Measurements from ENCODE around the gene CENPP. TPM values are rescaled to one million over a fixed set of nuclear protein-coding genes. Genes with fewer than 3 reads are reported as not detected.
A peak's percentile ranks its signal among the peaks of the same experiment; 100 is the strongest.

Gene CENPP
- total RNA-seq, 1 donor: 5.4 TPM

DNA sequence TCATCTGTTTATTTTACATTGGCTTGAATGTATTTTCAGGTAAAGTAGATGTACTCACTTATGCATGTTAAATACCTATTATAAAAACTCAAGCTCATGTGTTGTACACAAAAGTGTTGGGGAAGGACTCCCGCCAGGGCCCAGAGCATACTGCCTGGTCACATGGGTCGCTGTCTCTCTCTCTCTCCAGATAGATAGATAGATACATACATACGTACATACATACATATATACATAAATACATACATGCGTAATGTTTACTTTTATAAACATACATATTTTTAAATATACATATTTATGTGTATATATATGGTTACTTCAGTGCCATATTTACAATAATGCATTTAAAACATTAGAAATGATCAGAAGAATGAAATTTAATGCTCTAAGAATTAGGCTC, 131.8 kb downstream of the CENPP start:
- no peaks in the 10 kb centered on the region for H3K36me3 ChIP-seq (ENCODE audit: insufficient read depth, low read length)
- H3K27ac ChIP-seq (ENCODE audit: low read depth, low read length): no peak overlapping the region
- TF ChIP-seq, protein P1, sequence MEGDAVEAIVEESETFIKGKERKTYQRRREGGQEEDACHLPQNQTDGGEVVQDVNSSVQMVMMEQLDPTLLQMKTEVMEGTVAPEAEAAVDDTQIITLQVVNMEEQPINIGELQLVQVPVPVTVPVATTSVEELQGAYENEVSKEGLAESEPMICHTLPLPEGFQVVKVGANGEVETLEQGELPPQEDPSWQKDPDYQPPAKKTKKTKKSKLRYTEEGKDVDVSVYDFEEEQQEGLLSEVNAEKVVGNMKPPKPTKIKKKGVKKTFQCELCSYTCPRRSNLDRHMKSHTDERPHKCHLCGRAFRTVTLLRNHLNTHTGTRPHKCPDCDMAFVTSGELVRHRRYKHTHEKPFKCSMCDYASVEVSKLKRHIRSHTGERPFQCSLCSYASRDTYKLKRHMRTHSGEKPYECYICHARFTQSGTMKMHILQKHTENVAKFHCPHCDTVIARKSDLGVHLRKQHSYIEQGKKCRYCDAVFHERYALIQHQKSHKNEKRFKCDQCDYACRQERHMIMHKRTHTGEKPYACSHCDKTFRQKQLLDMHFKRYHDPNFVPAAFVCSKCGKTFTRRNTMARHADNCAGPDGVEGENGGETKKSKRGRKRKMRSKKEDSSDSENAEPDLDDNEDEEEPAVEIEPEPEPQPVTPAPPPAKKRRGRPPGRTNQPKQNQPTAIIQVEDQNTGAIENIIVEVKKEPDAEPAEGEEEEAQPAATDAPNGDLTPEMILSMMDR (IDR thresholded peaks at IDR 0.05; ENCODE audit: extremely low read depth, low read depth, low read length): no peak
- H3K9me3 ChIP-seq (ENCODE audit: low read depth, low read length): no peaks in the 10 kb centered on the region
- H3K79me2 ChIP-seq (ENCODE audit: insufficient read depth, low read length): no peaks in the 10 kb centered on the region
- no peak for DNase-seq (ENCODE audit: insufficient read length, low spot score, missing footprints)
- H3K4me2 ChIP-seq (ENCODE audit: insufficient read depth, low read length): no peak overlapping the region
- no peaks in the 10 kb centered on the region for H4K20me1 ChIP-seq (ENCODE audit: insufficient read depth, low read length)
- H3K4me1 ChIP-seq (ENCODE audit: insufficient read depth, low read length): no peaks in the 10 kb centered on the region
- H3K27me3 ChIP-seq (ENCODE audit: insufficient read depth, low read length): no peaks in the 10 kb centered on the region
- H2AFZ ChIP-seq (ENCODE audit: low read length): no peak overlapping the region
- no peak overlapping the region for H3K4me3 ChIP-seq (ENCODE audit: insufficient read depth, low read length)

- DNase-seq (ENCODE audit: insufficient read length, low spot score, missing footprints): no peak
- Histone ChIP-seq H3K4me1 (ENCODE audit: insufficient read depth, low read length) (peaks cover 21% of the 10 kb centered on the region), H4K20me1 (ENCODE audit: insufficient read depth, low read length) (no peaks in the 10 kb centered on the region), H3K4me2 (ENCODE audit: insufficient read depth, low read length) (peak overlapping the region; percentile 73), H3K79me2 (ENCODE audit: insufficient read depth, low read length) (no peaks in the 10 kb centered on the region), H3K27ac (ENCODE audit: low read depth, low read length) (peak overlapping the region; percentile 47), H3K27me3 (ENCODE audit: insufficient read depth, low read length) (no peaks in the 10 kb centered on the region), H2AFZ (ENCODE audit: low read length) (peak overlapping the region; percentile 56), H3K9me3 (ENCODE audit: low read depth, low read length) (no peaks in the 10 kb centered on the region), H3K4me3 (ENCODE audit: insufficient read depth, low read length) (peak overlapping the region; percentile 21), H3K36me3 (ENCODE audit: insufficient read depth, low read length) (no peaks in the 10 kb centered on the region)
- TF ChIP-seq, protein P1 (IDR thresholded peaks at IDR 0.05; ENCODE audit: extremely low read depth, low read depth, low read length): no peak
Observed at GRCh38 chr9:92463387-92463786, 137.6 kb downstream of the CENPP start.

GRCh38 chr9:92463984-92464383, 138.2 kb downstream of the CENPP start:
- H4K20me1 ChIP-seq (ENCODE audit: insufficient read depth, low read length): no peaks in the 10 kb centered on the region
- peak overlapping the region; percentile 73 for H3K4me2 ChIP-seq (ENCODE audit: insufficient read depth, low read length)
- no peaks in the 10 kb centered on the region for H3K9me3 ChIP-seq (ENCODE audit: low read depth, low read length)
- H3K27ac ChIP-seq (ENCODE audit: low read depth, low read length): peak overlapping the region; percentile 47
- H3K4me3 ChIP-seq (ENCODE audit: insufficient read depth, low read length): peak overlapping the region; percentile 21
- no peaks in the 10 kb centered on the region for H3K79me2 ChIP-seq (ENCODE audit: insufficient read depth, low read length)
- H3K4me1 ChIP-seq (ENCODE audit: insufficient read depth, low read length): peaks cover 23% of the 10 kb centered on the region
- TF ChIP-seq, protein P1 (IDR thresholded peaks at IDR 0.05; ENCODE audit: extremely low read depth, low read depth, low read length): no peak
- no peaks in the 10 kb centered on the region for H3K36me3 ChIP-seq (ENCODE audit: insufficient read depth, low read length)
- H2AFZ ChIP-seq (ENCODE audit: low read length): peak overlapping the region; percentile 56
- DNase-seq (ENCODE audit: insufficient read length, low spot score, missing footprints): peak; percentile 77
- no peaks in the 10 kb centered on the region for H3K27me3 ChIP-seq (ENCODE audit: insufficient read depth, low read length)

DNA sequence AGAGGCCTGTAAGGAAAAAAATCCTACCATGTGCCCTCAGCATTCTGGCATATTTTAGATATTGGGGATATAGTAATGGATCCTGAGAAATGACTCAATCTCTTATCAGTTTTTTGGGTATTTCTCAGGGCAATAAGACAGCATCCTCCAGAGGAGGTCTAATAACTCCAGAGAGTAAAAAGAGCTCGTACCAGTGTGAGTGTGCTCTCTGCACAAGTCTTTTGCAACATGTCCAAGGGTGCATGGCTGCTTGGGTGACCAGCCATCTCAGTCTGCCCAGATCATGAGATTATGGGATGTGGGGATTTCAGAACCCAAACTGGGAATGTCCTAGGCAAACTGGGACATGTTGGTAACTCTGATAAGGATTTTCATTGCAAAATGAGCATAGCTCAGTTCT, 141.3 kb downstream of the CENPP start:
- Histone ChIP-seq H3K79me2 (ENCODE audit: insufficient read depth, low read length) (no peaks in the 10 kb centered on the region), H3K27ac (ENCODE audit: low read depth, low read length) (no peak overlapping the region), H3K4me1 (ENCODE audit: insufficient read depth, low read length) (peaks cover 23% of the 10 kb centered on the region), H3K27me3 (ENCODE audit: insufficient read depth, low read length) (no peaks in the 10 kb centered on the region), H3K36me3 (ENCODE audit: insufficient read depth, low read length) (no peaks in the 10 kb centered on the region), H3K4me2 (ENCODE audit: insufficient read depth, low read length) (no peak overlapping the region), H2AFZ (ENCODE audit: low read length) (no peak overlapping the region), H3K4me3 (ENCODE audit: insufficient read depth, low read length) (no peak overlapping the region), H4K20me1 (ENCODE audit: insufficient read depth, low read length) (no peaks in the 10 kb centered on the region), H3K9me3 (ENCODE audit: low read depth, low read length) (no peaks in the 10 kb centered on the region)
- DNase-seq (ENCODE audit: insufficient read length, low spot score, missing footprints): no peak
- TF ChIP-seq, protein P1 (IDR thresholded peaks at IDR 0.05; ENCODE audit: extremely low read depth, low read depth, low read length): no peak

Measured in osteoblast (primary cell).